HG03060 (cell line): ENCODE measurements around the gene TMEM253.

Experiments used
- ATAC-seq: cut with Tn5 transposase; IDR thresholded peaks from one replicate; pipeline ENCODE4 v1.9.1; 2021; ENCODE audit warnings: low read depth, moderate number of reproducible peaks; ENCODE audit not compliant: unreplicated experiment

TMEM253 gene

GRCh38 chr14:21149641-21150367 lies 48.9 kb downstream of the TMEM253 start:
- ATAC-seq: no peak
